B cell (primary cell): Measurements from ENCODE around the gene PPL. TPM values are rescaled to one million over a fixed set of nuclear protein-coding genes. Genes with fewer than 3 reads are reported as not detected.

Source experiments
- ATAC-seq: fragments of 200-7000 bp; cut with Tn5 transposase; one replicate; pipeline ENCODE4 v1.10.0; 2021; ENCODE audit warnings: low read depth, mild to moderate bottlenecking, moderate number of reproducible peaks, moderate library complexity
- CTCF ChIA-PET: fragments of 350-600 bp; sonication (Branson Sonifier 250); formaldehyde crosslinking; loops from one replicate; lab custom pipeline; 2021; ENCODE audit warnings: antibody characterized with exemption, inconsistent platforms; lab: Charles Lee
- POLR2A ChIA-PET: fragments of 350-600 bp; sonication (Branson Sonifier 250); formaldehyde crosslinking; loops from one replicate; lab custom pipeline; 2021; ENCODE audit warnings: antibody characterized with exemption; lab: Charles Lee
- DNase-seq: peaks from one replicate; pipeline ENCODE4 v3.0.0; 2013
- H2AFZ ChIP-seq: 2 replicates; pipeline ENCODE4 v1.6.1; 2012; ENCODE audit warnings: mild to moderate bottlenecking, low read depth, low read length; ENCODE audit not compliant: insufficient read depth, poor library complexity, severe bottlenecking
- H3K27ac ChIP-seq, 2 donors: 1 replicate in 1 of 2; 2 replicates in 1 of 2; pipeline ENCODE4 v1.5.1; 2012 to 2013; ENCODE audit warnings: low read length in 2 of 2, mild to moderate bottlenecking in 2 of 2, moderate library complexity in 1 of 2
- H3K27me3 ChIP-seq, 4 experiments: fragments of 200-600 bp in 1 of 4; sonication (generic) in 1 of 4; replicated peaks in 1 of 4; 1 replicate in 2 of 4; 2 replicates in 2 of 4; pipeline versions ENCODE4 v1.6.1 to v1.7.0; 2013 to 2016; ENCODE audit warnings: low read length in 3 of 4, mild to moderate bottlenecking in 2 of 4, mixed read lengths in 1 of 4, moderate library complexity in 1 of 4; ENCODE audit not compliant: insufficient read depth in 4 of 4, control insufficient read depth in 3 of 4; ENCODE audit errors: control extremely low read depth in 1 of 4
- H3K36me3 ChIP-seq, 2 experiments: replicated peaks in 1 of 2; 1 replicate in 1 of 2; 2 replicates in 1 of 2; pipeline versions ENCODE4 v1.6.1 to v1.7.1; 2013; ENCODE audit warnings: low read length in 1 of 2; ENCODE audit not compliant: insufficient read depth in 2 of 2, control insufficient read depth in 1 of 2; ENCODE audit errors: control extremely low read depth in 1 of 2, extremely low read depth in 1 of 2
- H3K4me1 ChIP-seq, 2 donors: fragments of 200-600 bp in 1 of 2; sonication (generic) in 1 of 2; 1 replicate in 1 of 2; 2 replicates in 1 of 2; pipeline versions ENCODE4 v1.5.1 to v1.6.1; 2013 to 2017; ENCODE audit warnings: low read length in 2 of 2; ENCODE audit not compliant: control insufficient read depth in 2 of 2, insufficient read depth in 2 of 2
- H3K4me2 ChIP-seq: replicated peaks from 2 replicates; pipeline ENCODE3; 2012; ENCODE audit warnings: mild to moderate bottlenecking, low read depth, low read length; ENCODE audit not compliant: poor library complexity, severe bottlenecking
- H3K4me3 ChIP-seq, 5 experiments: fragments of 200-600 bp in 1 of 5; sonication (generic) in 1 of 5; 1 replicate in 3 of 5; 2 replicates in 2 of 5; pipeline versions ENCODE4 v1.5.1 to v1.7.0; 2011 to 2016; ENCODE audit warnings: low read length in 4 of 5, mild to moderate bottlenecking in 4 of 5, low read depth in 2 of 5, control low read depth in 1 of 5, moderate library complexity in 1 of 5; ENCODE audit not compliant: insufficient read depth in 1 of 5; ENCODE audit errors: control extremely low read depth in 1 of 5, extremely low read depth in 1 of 5
- H3K79me2 ChIP-seq: fragments of 200-600 bp; sonication (generic); one replicate; pipeline ENCODE4 v1.6.0; 2016; ENCODE audit warnings: low read length; ENCODE audit not compliant: control insufficient read depth, insufficient read depth
- H3K9ac ChIP-seq: fragments of 200-600 bp; sonication (generic); 2 replicates; pipeline ENCODE4 v1.6.1; 2017; ENCODE audit warnings: mild to moderate bottlenecking, low read length, moderate library complexity
- H3K9me3 ChIP-seq, 3 donors: one replicate each; pipeline versions ENCODE4 v1.6.1 to v1.7.1; 2013; ENCODE audit warnings: low read length in 2 of 3; ENCODE audit not compliant: control insufficient read depth in 2 of 3, insufficient read depth in 1 of 3; ENCODE audit errors: control extremely low read depth in 1 of 3
- H4K20me1 ChIP-seq: 2 replicates; pipeline ENCODE4 v1.6.0; 2012; ENCODE audit warnings: mild to moderate bottlenecking, low read length; ENCODE audit not compliant: insufficient read depth, control insufficient read depth, poor library complexity, severe bottlenecking
- H3K27ac Mint-ChIP-seq: one replicate; pipeline ENCODE4 v1.8.0; 2021; ENCODE audit warnings: mixed read lengths
- H3K27me3 Mint-ChIP-seq: one replicate; pipeline ENCODE4 v1.8.0; 2021; ENCODE audit warnings: mixed read lengths
- H3K4me1 Mint-ChIP-seq: one replicate; pipeline ENCODE4 v1.8.0; 2021; ENCODE audit warnings: mixed read lengths
- H3K4me3 Mint-ChIP-seq: one replicate; pipeline ENCODE4 v1.8.0; 2021; ENCODE audit warnings: mixed read lengths
- H3K9me3 Mint-ChIP-seq: one replicate; pipeline ENCODE4 v1.8.0; 2022; ENCODE audit warnings: mixed read lengths; ENCODE audit not compliant: insufficient read depth
- CTCF ChIP-seq: fragments of 200-600 bp; IDR thresholded peaks from one replicate; pipeline ENCODE4 v1.8.0; 2022; ENCODE audit warnings: antibody characterized with exemption, mild to moderate bottlenecking
- EZH2 ChIP-seq: IDR thresholded peaks from 2 replicates; pipeline ENCODE4 v1.6.1; 2012; ENCODE audit warnings: borderline replicate concordance, low read depth, mild to moderate bottlenecking, moderate library complexity, low read length; ENCODE audit not compliant: insufficient read depth, poor library complexity, severe bottlenecking
- WGBS: methylation state at CpG from one replicate; pipeline ENCODE4 v1.1.5; 2013; ENCODE audit warnings: missing lambda C conversion rate; ENCODE audit not compliant: insufficient coverage; 5-methylcytosine and 5-hydroxymethylcytosine counted together
- intact Hi-C: fragments of 100-400 bp; cut with micrococcal nuclease; formaldehyde crosslinking; loops from one replicate; pipeline ENCODE4 v1.10.0; 2022
- polyA plus RNA-seq: library from polyadenylated mRNA; depleted of rRNA; stranded (reverse); fragments of >200 nt; gene quantifications from 2 replicates; pipeline ENCODE4 v1.2.3, GENCODE V29; 2012
- total RNA-seq, 2 donors: library from RNA; stranded (reverse); fragments of 120-200 nt in 1 of 2; gene quantifications; 1 replicate in 1 of 2; 2 replicates in 1 of 2; pipeline versions ENCODE4 v1.2.3 to v1.2.4, GENCODE V29; 2013 to 2022

Gene PPL
- total and polyA plus RNA-seq, 2 donors (not counting 1 experiment from before 2014, with no cell fraction given): not detected

GRCh38 chr16:4913774-4914525 lies 23.0 kb downstream of the PPL start:
- Histone ChIP-seq H3K27ac (no peak overlapping the region), H3K4me1 (no peaks in the 10 kb centered on the region), H3K79me2 (no peaks in the 10 kb centered on the region), H3K27me3 (peaks cover 0 to 12% (median 1%) of the 10 kb centered on the region in 4 experiments), H3K4me2 (no peak overlapping the region), H3K4me3 (no peak overlapping the region), H2AFZ (no peak overlapping the region), H4K20me1 (no peaks in the 10 kb centered on the region), H3K36me3 (no peaks in the 10 kb centered on the region), H3K9me3 (peaks cover 0 to 4% (median 0%) of the 10 kb centered on the region in 3 donors), H3K9ac (no peak overlapping the region)
- TF ChIP-seq EZH2: no peak
- TF ChIP-seq CTCF: no peak
- intact Hi-C loops: no loop called here
- ChIA-PET CTCF (no interaction called here), POLR2A (no interaction called here)
- WGBS: 91% methylated on average over 15 of the region's 15 CpGs
- DNase-seq (no peak), ATAC-seq (no peak)
- H3K27me3 Mint-ChIP-seq: peaks cover 14% of the 10 kb centered on the region
- H3K9me3 Mint-ChIP-seq: no peaks in the 10 kb centered on the region
- no peak overlapping the region for H3K27ac Mint-ChIP-seq
- no peaks in the 10 kb centered on the region for H3K4me1 Mint-ChIP-seq
- H3K4me3 Mint-ChIP-seq: no peak overlapping the region

GRCh38 chr16:4913130-4913773 lies 23.7 kb downstream of the PPL start:
- Histone ChIP-seq H3K27me3 (peaks cover 0 to 12% (median 1%) of the 10 kb centered on the region in 4 experiments), H3K36me3 (no peaks in the 10 kb centered on the region), H3K9me3 (peaks cover 0 to 4% (median 0%) of the 10 kb centered on the region in 3 donors), H3K79me2 (no peaks in the 10 kb centered on the region), H4K20me1 (no peaks in the 10 kb centered on the region), H3K4me1 (no peaks in the 10 kb centered on the region), H3K4me3 (no peak overlapping the region), H3K9ac (no peak overlapping the region), H3K27ac (no peak overlapping the region), H2AFZ (no peak overlapping the region), H3K4me2 (no peak overlapping the region)
- DNase-seq: no peak
- Mint-ChIP-seq H3K4me1 (no peaks in the 10 kb centered on the region), H3K4me3 (no peak overlapping the region), H3K9me3 (no peaks in the 10 kb centered on the region), H3K27me3 (peaks cover 13% of the 10 kb centered on the region), H3K27ac (no peak overlapping the region)
- WGBS: 92% methylated on average over 5 of the region's 7 CpGs
- intact Hi-C loops: no loop called here
- ChIA-PET POLR2A (no interaction called here), CTCF (no interaction called here)
- ATAC-seq: no peak
- TF ChIP-seq CTCF (no peak), EZH2 (no peak)
